ENCODE measurements around the gene PRDM2. TPM values are rescaled to one million over a fixed set of nuclear protein-coding genes. Genes with fewer than 3 reads are reported as not detected.

PRDM2 gene
- total RNA-seq, 1 donor, result 12.7 TPM

DNA sequence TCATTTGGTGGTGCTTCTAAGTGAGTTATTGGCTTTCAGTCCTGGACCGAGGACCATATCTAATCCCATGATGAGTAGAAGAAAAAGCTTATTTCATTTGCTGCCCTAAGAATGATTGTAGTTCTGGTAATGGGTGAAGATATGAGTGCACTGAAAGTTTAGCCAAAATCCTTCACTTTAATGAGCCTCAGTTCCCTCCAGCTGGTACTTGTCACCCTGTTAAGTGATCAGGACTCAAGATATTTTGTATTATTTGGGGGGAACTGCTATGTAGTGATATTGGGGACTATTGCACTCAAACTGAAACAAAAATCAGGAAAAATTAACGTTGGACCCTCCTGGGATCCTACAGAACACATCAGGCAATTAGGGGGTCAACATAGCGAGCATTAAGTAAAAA lies 165.9 kb downstream of the PRDM2 start:
- H3K27me3 ChIP-seq (ENCODE audit: insufficient read depth, low read length), result no peaks in the 10 kb centered on the region

GRCh38 chr1:13867603-13868002 lies 167.6 kb downstream of the PRDM2 start:
- Histone ChIP-seq H2AFZ (ENCODE audit: low read length) (no peak overlapping the region), H4K20me1 (ENCODE audit: insufficient read depth, low read length) (no peaks in the 10 kb centered on the region), H3K27me3 (ENCODE audit: insufficient read depth, low read length) (no peaks in the 10 kb centered on the region), H3K79me2 (ENCODE audit: insufficient read depth, low read length) (no peaks in the 10 kb centered on the region), H3K4me2 (ENCODE audit: insufficient read depth, low read length) (no peak overlapping the region), H3K36me3 (ENCODE audit: insufficient read depth, low read length) (no peaks in the 10 kb centered on the region), H3K9me3 (ENCODE audit: low read depth, low read length) (no peaks in the 10 kb centered on the region), H3K4me3 (ENCODE audit: insufficient read depth, low read length) (no peak overlapping the region), H3K27ac (ENCODE audit: low read depth, low read length) (no peak overlapping the region), H3K4me1 (ENCODE audit: insufficient read depth, low read length) (peaks cover 3% of the 10 kb centered on the region)
- TF ChIP-seq CTCF (IDR thresholded peaks at IDR 0.05; ENCODE audit: extremely low read depth, low read depth, low read length), result no peak
- no peak for DNase-seq (ENCODE audit: insufficient read length, low spot score, missing footprints)

More for the DNA sequence above, 165.9 kb downstream of the PRDM2 start:
- H2AFZ ChIP-seq (ENCODE audit: low read length), result no peak overlapping the region
- no peaks in the 10 kb centered on the region for H3K9me3 ChIP-seq (ENCODE audit: low read depth, low read length)
- no peak overlapping the region for H3K27ac ChIP-seq (ENCODE audit: low read depth, low read length)
- H3K4me3 ChIP-seq (ENCODE audit: insufficient read depth, low read length), result no peak overlapping the region
- peaks cover 3% of the 10 kb centered on the region for H3K4me1 ChIP-seq (ENCODE audit: insufficient read depth, low read length)
- H3K79me2 ChIP-seq (ENCODE audit: insufficient read depth, low read length), result no peaks in the 10 kb centered on the region
- no peaks in the 10 kb centered on the region for H3K36me3 ChIP-seq (ENCODE audit: insufficient read depth, low read length)
- TF ChIP-seq CTCF (IDR thresholded peaks at IDR 0.05; ENCODE audit: extremely low read depth, low read depth, low read length), result no peak
- no peak for DNase-seq (ENCODE audit: insufficient read length, low spot score, missing footprints)
- no peaks in the 10 kb centered on the region for H4K20me1 ChIP-seq (ENCODE audit: insufficient read depth, low read length)
- no peak overlapping the region for H3K4me2 ChIP-seq (ENCODE audit: insufficient read depth, low read length)

GRCh38 chr1:13869172-13869797 lies 169.3 kb downstream of the PRDM2 start:
- TF ChIP-seq CTCF (IDR thresholded peaks at IDR 0.05; ENCODE audit: extremely low read depth, low read depth, low read length), result no peak
- no peak overlapping the region for H3K4me2 ChIP-seq (ENCODE audit: insufficient read depth, low read length)
- no peak overlapping the region for H2AFZ ChIP-seq (ENCODE audit: low read length)
- no peak overlapping the region for H3K27ac ChIP-seq (ENCODE audit: low read depth, low read length)
- peaks cover 3% of the 10 kb centered on the region for H3K4me1 ChIP-seq (ENCODE audit: insufficient read depth, low read length)
- H3K36me3 ChIP-seq (ENCODE audit: insufficient read depth, low read length), result no peaks in the 10 kb centered on the region
- no peak overlapping the region for H3K4me3 ChIP-seq (ENCODE audit: insufficient read depth, low read length)
- no peak for DNase-seq (ENCODE audit: insufficient read length, low spot score, missing footprints)
- H3K27me3 ChIP-seq (ENCODE audit: insufficient read depth, low read length), result no peaks in the 10 kb centered on the region
- H4K20me1 ChIP-seq (ENCODE audit: insufficient read depth, low read length), result no peaks in the 10 kb centered on the region
- H3K9me3 ChIP-seq (ENCODE audit: low read depth, low read length), result no peaks in the 10 kb centered on the region
- no peaks in the 10 kb centered on the region for H3K79me2 ChIP-seq (ENCODE audit: insufficient read depth, low read length)

- Histone ChIP-seq H3K9me3 (ENCODE audit: low read depth, low read length) (no peaks in the 10 kb centered on the region), H2AFZ (ENCODE audit: low read length) (no peak overlapping the region), H3K4me3 (ENCODE audit: insufficient read depth, low read length) (no peak overlapping the region), H3K27ac (ENCODE audit: low read depth, low read length) (no peak overlapping the region), H4K20me1 (ENCODE audit: insufficient read depth, low read length) (no peaks in the 10 kb centered on the region), H3K79me2 (ENCODE audit: insufficient read depth, low read length) (no peaks in the 10 kb centered on the region), H3K4me2 (ENCODE audit: insufficient read depth, low read length) (no peak overlapping the region), H3K4me1 (ENCODE audit: insufficient read depth, low read length) (no peaks in the 10 kb centered on the region), H3K27me3 (ENCODE audit: insufficient read depth, low read length) (no peaks in the 10 kb centered on the region), H3K36me3 (ENCODE audit: insufficient read depth, low read length) (no peaks in the 10 kb centered on the region)
- TF ChIP-seq CTCF (IDR thresholded peaks at IDR 0.05; ENCODE audit: extremely low read depth, low read depth, low read length), result no peak
- DNase-seq (ENCODE audit: insufficient read length, low spot score, missing footprints), result no peak
These were observed 171.4 kb downstream of the PRDM2 start for GRCh38 chr1:13871413-13871812.

Measured in osteoblast (primary cell).